ENCODE measurements around the gene VWA5B1.
"Not testable (repeated sequence)": the region's sequence is repeated elsewhere in the genome, so short reads cannot be mapped to it uniquely, and the experiment has no call there.

The VWA5B1 gene

GRCh38 chr1:20281801-20282200, 8.9 kb upstream of the VWA5B1 start:
- no peak for DNase-seq
- Histone ChIP-seq H3K4me3 (no peak overlapping the region), H3K4me1 (no peaks in the 10 kb centered on the region), H3K27me3 (peaks cover 0 to 33% of the 10 kb centered on the region in 2 donors), H3K9me3 (no peaks in the 10 kb centered on the region), H3K36me3 (no peaks in the 10 kb centered on the region), H3K27ac (no peak overlapping the region)
- TF ChIP-seq, protein P1, sequence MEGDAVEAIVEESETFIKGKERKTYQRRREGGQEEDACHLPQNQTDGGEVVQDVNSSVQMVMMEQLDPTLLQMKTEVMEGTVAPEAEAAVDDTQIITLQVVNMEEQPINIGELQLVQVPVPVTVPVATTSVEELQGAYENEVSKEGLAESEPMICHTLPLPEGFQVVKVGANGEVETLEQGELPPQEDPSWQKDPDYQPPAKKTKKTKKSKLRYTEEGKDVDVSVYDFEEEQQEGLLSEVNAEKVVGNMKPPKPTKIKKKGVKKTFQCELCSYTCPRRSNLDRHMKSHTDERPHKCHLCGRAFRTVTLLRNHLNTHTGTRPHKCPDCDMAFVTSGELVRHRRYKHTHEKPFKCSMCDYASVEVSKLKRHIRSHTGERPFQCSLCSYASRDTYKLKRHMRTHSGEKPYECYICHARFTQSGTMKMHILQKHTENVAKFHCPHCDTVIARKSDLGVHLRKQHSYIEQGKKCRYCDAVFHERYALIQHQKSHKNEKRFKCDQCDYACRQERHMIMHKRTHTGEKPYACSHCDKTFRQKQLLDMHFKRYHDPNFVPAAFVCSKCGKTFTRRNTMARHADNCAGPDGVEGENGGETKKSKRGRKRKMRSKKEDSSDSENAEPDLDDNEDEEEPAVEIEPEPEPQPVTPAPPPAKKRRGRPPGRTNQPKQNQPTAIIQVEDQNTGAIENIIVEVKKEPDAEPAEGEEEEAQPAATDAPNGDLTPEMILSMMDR (IDR thresholded peaks at IDR 0.05) = no peak
- intact Hi-C loops (cut with DNase I; ENCODE audit: low total_unique reads) = no loop called here

GRCh38 chr1:20282533-20282932, 8.1 kb upstream of the VWA5B1 start:
- TF ChIP-seq, protein P1 (IDR thresholded peaks at IDR 0.05) = no peak
- no peak overlapping the region for H3K4me3 ChIP-seq

DNA sequence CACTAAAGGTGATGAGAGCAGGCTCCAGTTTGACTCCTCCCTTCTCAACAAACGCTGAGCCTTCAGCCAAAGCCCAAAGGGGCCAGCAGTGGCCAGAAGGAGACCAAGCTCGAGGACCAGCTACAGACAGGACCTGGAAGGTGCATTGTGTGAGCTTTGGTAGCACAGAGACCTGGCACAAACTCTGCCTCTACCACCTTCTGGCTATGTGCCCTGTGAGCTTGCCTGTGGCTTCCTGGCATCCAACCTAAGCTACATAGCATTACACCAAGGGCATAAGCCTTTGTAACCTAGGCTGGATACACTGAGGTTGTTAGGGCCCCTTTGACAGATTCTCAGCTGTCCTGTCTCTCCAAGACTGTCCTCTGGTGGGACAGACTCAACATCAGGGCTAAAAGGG, 6.6 kb upstream of the VWA5B1 start:
- Histone ChIP-seq H3K4me1 (no peaks in the 10 kb centered on the region), H3K4me3 (no peak overlapping the region), H3K27me3 (peaks cover 0 to 42% of the 10 kb centered on the region in 2 donors), H3K36me3 (no peaks in the 10 kb centered on the region), H3K27ac (no peak overlapping the region), H3K9me3 (no peaks in the 10 kb centered on the region)
- no peak for DNase-seq
- TF ChIP-seq, protein P1 (IDR thresholded peaks at IDR 0.05) = no peak
- intact Hi-C loops (cut with DNase I; ENCODE audit: low total_unique reads) = no loop called here

More at GRCh38 chr1:20282533-20282932, 8.1 kb upstream of the VWA5B1 start:
- intact Hi-C loops (cut with DNase I; ENCODE audit: low total_unique reads) = no loop called here
- no peaks in the 10 kb centered on the region for H3K9me3 ChIP-seq
- no peak overlapping the region for H3K27ac ChIP-seq
- DNase-seq = no peak
- no peaks in the 10 kb centered on the region for H3K36me3 ChIP-seq
- peaks cover 0 to 36% of the 10 kb centered on the region in 2 donors for H3K27me3 ChIP-seq
- H3K4me1 ChIP-seq = no peaks in the 10 kb centered on the region

DNA sequence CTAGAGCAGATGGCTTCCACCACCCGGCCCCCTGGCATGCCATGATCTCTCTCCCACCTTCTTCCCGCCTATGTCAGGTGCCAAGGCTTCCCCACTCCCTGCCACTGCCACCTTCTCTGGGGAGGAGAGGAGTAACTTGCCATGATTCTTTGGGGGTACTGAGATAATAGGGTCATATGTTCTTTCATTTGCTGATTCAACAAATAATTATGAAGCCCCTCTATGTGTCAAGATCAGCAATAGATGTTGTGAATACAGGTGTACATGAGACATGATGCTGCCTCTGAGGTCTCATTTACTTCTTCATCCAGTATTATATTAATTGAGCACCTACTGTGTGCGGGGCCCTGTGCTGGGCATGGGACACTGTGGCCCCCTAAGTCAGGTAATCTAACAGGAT, 6.0 kb upstream of the VWA5B1 start:
- H3K27me3 ChIP-seq = peaks cover 0 to 48% of the 10 kb centered on the region in 2 donors
- H3K9me3 ChIP-seq = no peaks in the 10 kb centered on the region
- H3K4me1 ChIP-seq = no peaks in the 10 kb centered on the region
- DNase-seq = no peak
- no peak overlapping the region for H3K4me3 ChIP-seq
- H3K36me3 ChIP-seq = no peaks in the 10 kb centered on the region
- H3K27ac ChIP-seq = no peak overlapping the region
- TF ChIP-seq, protein P1 (IDR thresholded peaks at IDR 0.05) = no peak
- intact Hi-C loops (cut with DNase I; ENCODE audit: low total_unique reads) = no loop called here

DNA sequence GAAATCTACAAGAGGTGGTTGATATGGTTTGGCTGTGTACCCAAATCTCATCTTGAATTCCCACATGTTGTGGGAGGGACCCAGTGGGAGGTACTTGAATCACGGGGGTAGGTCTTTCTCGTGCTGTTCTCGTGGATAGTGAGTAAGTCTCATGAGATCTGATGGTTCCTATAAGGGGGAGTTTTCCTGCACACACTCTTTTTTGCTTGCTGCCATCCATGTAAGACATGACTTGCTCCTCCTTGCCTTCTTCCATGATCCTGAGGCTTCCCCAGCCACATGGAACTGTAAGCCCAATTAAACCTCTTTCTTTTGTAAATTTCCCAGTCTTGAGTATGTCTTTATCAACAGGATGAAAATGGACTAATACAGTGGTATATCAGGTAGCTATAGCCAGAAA, 5.2 kb upstream of the VWA5B1 start:
- TF ChIP-seq, protein P1 (IDR thresholded peaks at IDR 0.05) = no peak
- Histone ChIP-seq H3K4me3 (no peak overlapping the region), H3K36me3 (no peaks in the 10 kb centered on the region), H3K27me3 (peaks cover 0 to 57% of the 10 kb centered on the region in 2 donors), H3K27ac (no peak overlapping the region), H3K9me3 (no peaks in the 10 kb centered on the region), H3K4me1 (no peaks in the 10 kb centered on the region)
- DNase-seq = no peak
- intact Hi-C loops (cut with DNase I; ENCODE audit: low total_unique reads) = no loop called here

- H3K9me3 ChIP-seq; DNase-seq; H3K4me3 ChIP-seq; H3K27ac ChIP-seq; H3K4me1 ChIP-seq; H3K36me3 ChIP-seq; intact Hi-C loops (cut with DNase I; ENCODE audit: low total_unique reads): not testable (repeated sequence)
- H3K27me3 ChIP-seq = peaks cover 0 to 65% of the 10 kb centered on the region in 2 donors
Observed at GRCh38 chr1:20287696-20288095, 3.0 kb upstream of the VWA5B1 start.
